H9 (cell line): ENCODE data around the gene SMIM34. TPM values are rescaled to one million over a fixed set of nuclear protein-coding genes. Genes with fewer than 3 reads are reported as not detected.
"Not testable (repeated sequence)": the region's sequence is repeated elsewhere in the genome, so short reads cannot be mapped to it uniquely, and the experiment has no call there.

Experiments used
- DNase-seq: peaks from one replicate; pipeline ENCODE4 v3.0.0-alpha.2; 2017
- H2AFZ ChIP-seq: one replicate; pipeline ENCODE4 v1.6.1; 2013; ENCODE audit warnings: mild to moderate bottlenecking, low read length, control low read depth, moderate library complexity
- H2AK5ac ChIP-seq: 2 replicates; pipeline ENCODE4 v1.6.1; 2013; ENCODE audit warnings: low read length, control low read depth, mixed read lengths; ENCODE audit not compliant: insufficient read length
- H2BK120ac ChIP-seq: one replicate; pipeline ENCODE4 v1.6.1; 2013; ENCODE audit warnings: low read depth, mild to moderate bottlenecking, low read length, control low read depth, inconsistent platforms; ENCODE audit not compliant: poor library complexity, severe bottlenecking
- H2BK12ac ChIP-seq: 2 replicates; pipeline ENCODE4 v1.6.1; 2013; ENCODE audit warnings: low read length, control low read depth, mixed read lengths, low read depth; ENCODE audit not compliant: insufficient read length
- H2BK15ac ChIP-seq: 2 replicates; pipeline ENCODE4 v1.6.1; 2013; ENCODE audit warnings: low read depth, low read length, control low read depth
- H2BK20ac ChIP-seq: one replicate; pipeline ENCODE4 v1.6.1; 2013; ENCODE audit warnings: low read depth, mild to moderate bottlenecking, low read length, control low read depth, inconsistent platforms; ENCODE audit not compliant: poor library complexity, severe bottlenecking
- H2BK5ac ChIP-seq: 2 replicates; pipeline ENCODE4 v1.6.1; 2013; ENCODE audit warnings: low read length, control low read depth, mixed read lengths; ENCODE audit not compliant: insufficient read length
- H3K14ac ChIP-seq: 2 replicates; pipeline ENCODE4 v1.6.1; 2013; ENCODE audit warnings: low read length, control low read depth; ENCODE audit not compliant: insufficient read depth
- H3K18ac ChIP-seq: 2 replicates; pipeline ENCODE4 v1.6.1; 2013; ENCODE audit warnings: low read depth, mild to moderate bottlenecking, mixed read lengths, low read length, control low read depth; ENCODE audit not compliant: insufficient read length
- H3K23ac ChIP-seq: 2 replicates; pipeline ENCODE4 v1.6.1; 2013; ENCODE audit warnings: low read length, control low read depth, mixed read lengths, low read depth; ENCODE audit not compliant: insufficient read length
- H3K23me2 ChIP-seq: 2 replicates; pipeline ENCODE4 v1.6.1; 2013; ENCODE audit warnings: low read depth, mild to moderate bottlenecking, mixed read lengths, low read length, control low read depth; ENCODE audit not compliant: insufficient read length, poor library complexity, severe bottlenecking
- H3K27ac ChIP-seq: 2 replicates; pipeline ENCODE4 v1.5.1; 2013; ENCODE audit warnings: low read length, control low read depth, mixed read lengths, low read depth; ENCODE audit not compliant: insufficient read length
- H3K27me3 ChIP-seq: 2 replicates; pipeline ENCODE4 v1.6.1; 2013; ENCODE audit warnings: low read length, control low read depth, inconsistent platforms; ENCODE audit not compliant: insufficient read depth
- H3K4ac ChIP-seq: 2 replicates; pipeline ENCODE4 v1.6.1; 2013; ENCODE audit warnings: low read depth, mild to moderate bottlenecking, control low read depth, inconsistent platforms, low read length, moderate library complexity
- H3K4me1 ChIP-seq: 2 replicates; pipeline ENCODE4 v1.6.1; 2013; ENCODE audit warnings: low read length, control low read depth, inconsistent platforms; ENCODE audit not compliant: insufficient read depth
- H3K4me2 ChIP-seq: 2 replicates; pipeline ENCODE4 v1.6.1; 2013; ENCODE audit warnings: low read length, control low read depth, mixed read lengths; ENCODE audit not compliant: insufficient read length, insufficient read depth
- H3K56ac ChIP-seq: 2 replicates; pipeline ENCODE4 v1.6.1; 2013; ENCODE audit warnings: low read depth, mild to moderate bottlenecking, mixed read lengths, low read length, control low read depth; ENCODE audit not compliant: insufficient read length
- H3K79me1 ChIP-seq: 2 replicates; pipeline ENCODE4 v1.6.1; 2013; ENCODE audit warnings: low read depth, mild to moderate bottlenecking, moderate library complexity, low read length, control low read depth, inconsistent platforms; ENCODE audit not compliant: insufficient read depth, poor library complexity, severe bottlenecking
- H3K79me2 ChIP-seq: 2 replicates; pipeline ENCODE4 v1.6.1; 2013; ENCODE audit warnings: low read length, control low read depth, inconsistent platforms; ENCODE audit not compliant: insufficient read depth
- H3K9ac ChIP-seq: 2 replicates; pipeline ENCODE4 v1.6.1; 2013; ENCODE audit warnings: low read length, control low read depth, mixed read lengths; ENCODE audit not compliant: insufficient read length; ENCODE audit errors: extremely low read depth
- H3K9me3 ChIP-seq: one replicate; pipeline ENCODE4 v1.6.1; 2013; ENCODE audit warnings: low read depth, low read length, inconsistent platforms; ENCODE audit not compliant: control insufficient read depth
- H3T11ph ChIP-seq: one replicate; pipeline ENCODE4 v1.6.1; 2013; ENCODE audit warnings: mild to moderate bottlenecking, low read length, control low read depth, inconsistent platforms
- H4K20me1 ChIP-seq: one replicate; pipeline ENCODE4 v1.6.1; 2013; ENCODE audit not compliant: control insufficient read depth, insufficient read length, insufficient read depth
- H4K5ac ChIP-seq: 2 replicates; pipeline ENCODE4 v1.6.1; 2013; ENCODE audit warnings: low read depth, mild to moderate bottlenecking, mixed read lengths, low read length, control low read depth; ENCODE audit not compliant: insufficient read length
- H4K8ac ChIP-seq: replicated peaks from 2 replicates; pipeline ENCODE4 v1.6.1; 2013; ENCODE audit warnings: low read length, control low read depth, mixed read lengths, low read depth; ENCODE audit not compliant: insufficient read length
- H4K91ac ChIP-seq: 2 replicates; pipeline ENCODE4 v1.6.1; 2013; ENCODE audit warnings: low read depth, mild to moderate bottlenecking, moderate library complexity, mixed read lengths, low read length, control low read depth; ENCODE audit not compliant: insufficient read length
- H3K27ac Mint-ChIP-seq, 3 experiments: 2 replicates in 2 of 3; 3 replicates in 1 of 3; pipeline ENCODE4 v1.8.0; 2020 to 2021; ENCODE audit warnings: mixed read lengths in 3 of 3, mild to moderate bottlenecking in 1 of 3, moderate library complexity in 1 of 3
- H3K27me3 Mint-ChIP-seq: 2 replicates; pipeline ENCODE4 v1.8.0; 2021; ENCODE audit warnings: low read depth, mild to moderate bottlenecking, moderate library complexity, mixed read lengths
- H3K36me3 Mint-ChIP-seq, 3 experiments: 2 replicates in 2 of 3; 3 replicates in 1 of 3; pipeline ENCODE4 v1.8.0; 2020 to 2021; ENCODE audit warnings: low read depth in 3 of 3, mixed read lengths in 3 of 3; ENCODE audit not compliant: insufficient read depth in 1 of 3
- H3K4me1 Mint-ChIP-seq, 2 experiments: 2 replicates each; pipeline ENCODE4 v1.8.0; 2020; ENCODE audit warnings: mixed read lengths in 2 of 2
- H3K4me3 Mint-ChIP-seq, 2 experiments: 2 replicates in 1 of 2; 3 replicates in 1 of 2; pipeline ENCODE4 v1.8.0; 2020 to 2021; ENCODE audit warnings: mild to moderate bottlenecking in 2 of 2, mixed read lengths in 2 of 2, moderate library complexity in 1 of 2
- H3K9me3 Mint-ChIP-seq, 2 experiments: 2 replicates in 1 of 2; 3 replicates in 1 of 2; pipeline ENCODE4 v1.8.0; 2020; ENCODE audit warnings: mild to moderate bottlenecking in 2 of 2, mixed read lengths in 2 of 2, moderate library complexity in 1 of 2
- WGBS: extraction: QIAGEN DNeasy Blood & Tissue Kit; methylation state at CpG from one replicate; pipeline ENCODE4 v1.1.7; 2013; ENCODE audit warnings: missing lambda C conversion rate, low lambda C conversion rate, mixed read lengths; ENCODE audit not compliant: insufficient read length; ENCODE audit errors: extremely low coverage; 5-methylcytosine and 5-hydroxymethylcytosine counted together
- total RNA-seq: library from RNA; stranded (reverse); gene quantifications from 2 replicates; pipeline ENCODE4 v1.2.1, GENCODE V29; 2021

SMIM34 gene
- total RNA-seq, 1 experiment from 2014 or later, result not detected

DNA sequence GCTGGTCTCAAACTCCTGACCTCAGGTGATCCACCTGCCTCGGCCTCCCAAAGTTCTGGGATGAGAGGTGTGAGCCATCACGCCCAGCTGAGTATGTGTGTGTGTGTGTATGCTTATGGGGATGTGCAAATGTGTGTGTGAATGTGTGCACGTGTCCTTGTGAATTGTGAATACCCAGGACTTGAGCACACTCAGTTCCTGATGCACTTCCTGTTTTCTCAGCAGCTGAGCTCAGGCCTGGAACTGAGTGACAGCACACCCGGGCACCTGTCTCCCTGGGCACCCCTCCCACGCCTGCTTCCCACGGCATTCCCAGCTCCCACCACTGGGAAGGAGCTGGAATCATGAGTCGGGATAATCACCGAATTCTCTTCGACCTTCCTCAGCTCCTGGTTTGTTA is 16.5 kb downstream of the SMIM34 start:
- H3K4me3 Mint-ChIP-seq, H3K18ac ChIP-seq, H3K27me3 Mint-ChIP-seq, H3K9me3 Mint-ChIP-seq, H4K20me1 ChIP-seq, H3K9ac ChIP-seq, H3T11ph ChIP-seq, H3K4me1 ChIP-seq, H4K91ac ChIP-seq, H3K79me2 ChIP-seq, H2BK15ac ChIP-seq, H2BK20ac ChIP-seq, H3K27me3 ChIP-seq, H2AFZ ChIP-seq, H2BK12ac ChIP-seq, H2BK120ac ChIP-seq, H3K27ac ChIP-seq, H3K79me1 ChIP-seq, H4K5ac ChIP-seq, H3K23me2 ChIP-seq, H3K9me3 ChIP-seq, H3K14ac ChIP-seq, H2BK5ac ChIP-seq, H3K27ac Mint-ChIP-seq, H3K23ac ChIP-seq, H2AK5ac ChIP-seq, DNase-seq, H3K56ac ChIP-seq, H3K4ac ChIP-seq, H3K4me2 ChIP-seq, H3K4me1 Mint-ChIP-seq, H4K8ac ChIP-seq, H3K36me3 Mint-ChIP-seq: not testable (repeated sequence)
- WGBS, result no CpG with 5 or more reads among the region's 9 CpGs

DNA sequence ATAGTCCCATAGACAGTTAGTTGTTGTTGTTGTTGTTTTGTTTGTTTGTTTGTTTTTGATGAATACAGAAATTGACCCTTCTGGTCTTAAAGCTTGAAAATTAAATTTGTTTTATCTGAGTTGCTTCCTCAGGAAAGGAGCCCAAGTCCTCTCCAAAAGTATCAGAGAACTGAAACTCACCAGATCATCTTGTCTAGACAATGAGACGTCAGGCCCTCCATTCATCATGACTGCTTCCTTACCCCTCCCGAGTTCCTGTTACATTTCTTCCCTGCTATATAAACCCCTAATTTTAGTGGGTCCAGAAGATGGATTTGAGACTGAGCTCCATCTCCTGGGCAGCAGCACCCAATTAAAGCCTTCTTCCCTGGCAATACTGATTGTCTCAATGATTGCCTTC is 17.1 kb downstream of the SMIM34 start:
- H3K27ac ChIP-seq, H3K4me1 Mint-ChIP-seq, H3K27me3 Mint-ChIP-seq, H3K27me3 ChIP-seq, H4K91ac ChIP-seq, H3K4ac ChIP-seq, H3K23ac ChIP-seq, H3K9me3 Mint-ChIP-seq, H2AFZ ChIP-seq, H3K9ac ChIP-seq, H2BK120ac ChIP-seq, H3K14ac ChIP-seq, H4K20me1 ChIP-seq, H3K23me2 ChIP-seq, H3K79me1 ChIP-seq, H3T11ph ChIP-seq, DNase-seq, H3K27ac Mint-ChIP-seq, H3K79me2 ChIP-seq, H4K8ac ChIP-seq, H3K4me2 ChIP-seq, H2BK5ac ChIP-seq, H3K56ac ChIP-seq, H3K36me3 Mint-ChIP-seq, H2BK12ac ChIP-seq, H2AK5ac ChIP-seq, H3K4me1 ChIP-seq, H3K4me3 Mint-ChIP-seq, H3K9me3 ChIP-seq, H3K18ac ChIP-seq, H2BK15ac ChIP-seq, H2BK20ac ChIP-seq, H4K5ac ChIP-seq: not testable (repeated sequence)
- no CpG with 5 or more reads among the region's 2 CpGs for WGBS
